ENCODE data around the gene NTN4. TPM values are rescaled to one million over a fixed set of nuclear protein-coding genes. Genes with fewer than 3 reads are reported as not detected.
"Not testable (repeated sequence)": the region's sequence is repeated elsewhere in the genome, so short reads cannot be mapped to it uniquely, and the experiment has no call there.

NTN4 gene
- total and polyA plus RNA-seq, 8 donors = 14.6 to 63.9 (median 21.1) TPM

- ATAC-seq (no peak), DNase-seq (no peak), FAIRE-seq (no peak)
- H3K27me3 ChIP-seq = no peaks in the 10 kb centered on the region
- intact Hi-C loops (cut with DNase I) = no loop called here
- no peak overlapping the region for H3K27ac ChIP-seq
- no peaks in the 10 kb centered on the region for H3K9me3 ChIP-seq
- no peaks in the 10 kb centered on the region for H3K36me3 ChIP-seq
- no peak overlapping the region for H3K4me3 ChIP-seq
- H3K4me1 ChIP-seq = peaks cover 16 to 36% (median 29%) of the 10 kb centered on the region in 3 donors
- no peak for TF ChIP-seq CTCF (IDR thresholded peaks at IDR 0.05)
- WGBS, 2 donors = 94 to 97% methylated on average over 3 of the region's 3 CpGs
These were observed 167.7 kb downstream of the NTN4 start for GRCh38 chr12:95622879-95623278.

DNA sequence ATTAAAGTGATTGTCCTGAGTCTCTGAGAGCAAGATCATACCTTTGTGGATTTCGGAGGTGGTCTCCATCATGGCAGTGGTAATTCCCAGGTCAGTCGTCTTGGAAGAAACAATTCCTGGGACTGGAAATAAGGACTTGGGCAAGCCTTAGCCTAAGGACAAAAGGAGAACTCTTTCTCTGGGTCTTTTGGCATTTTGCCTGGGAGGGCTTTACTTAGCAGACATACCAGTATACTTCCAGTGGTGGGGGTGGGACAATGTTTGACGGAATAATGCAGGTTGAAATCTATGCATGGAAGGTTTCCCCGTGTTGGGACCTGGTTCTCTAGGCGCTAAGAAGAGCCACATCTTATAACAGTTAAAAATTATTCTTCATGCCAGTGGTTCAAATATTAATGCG, 168.8 kb downstream of the NTN4 start:
- ATAC-seq (no peak), FAIRE-seq (no peak), DNase-seq (no peak)
- no peak overlapping the region for H3K27ac ChIP-seq
- peaks cover 8 to 27% (median 20%) of the 10 kb centered on the region in 3 donors for H3K4me1 ChIP-seq
- intact Hi-C loops (cut with DNase I) = no loop called here
- H3K9me3 ChIP-seq = no peaks in the 10 kb centered on the region
- TF ChIP-seq CTCF (IDR thresholded peaks at IDR 0.05) = no peak
- 94 to 96% methylated on average over 6 of the region's 6 CpGs for WGBS, 2 donors
- no peaks in the 10 kb centered on the region for H3K36me3 ChIP-seq
- no peaks in the 10 kb centered on the region for H3K27me3 ChIP-seq
- no peak overlapping the region for H3K4me3 ChIP-seq

DNA sequence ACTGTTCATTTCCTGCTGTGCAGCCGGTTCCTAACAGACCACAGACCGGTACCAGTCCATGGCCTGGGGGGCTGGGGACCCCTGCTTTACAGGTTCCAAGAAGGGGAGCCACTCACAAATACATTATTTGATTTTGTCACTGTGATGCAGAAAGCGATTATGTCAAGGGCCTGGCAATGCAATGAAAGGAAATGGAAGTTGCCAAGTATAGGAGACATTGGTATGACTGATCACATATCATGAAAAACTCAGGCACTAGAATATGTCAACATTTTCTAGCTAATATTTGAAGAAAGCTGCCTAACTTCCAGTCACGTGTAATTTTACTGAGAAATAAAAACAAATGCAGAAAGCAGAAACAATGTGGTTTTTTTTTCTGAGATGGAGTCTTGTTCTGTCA, 170.4 kb downstream of the NTN4 start:
- Histone ChIP-seq H3K27me3 (no peaks in the 10 kb centered on the region), H3K4me3 (no peak overlapping the region), H3K9me3 (no peaks in the 10 kb centered on the region), H3K36me3 (no peaks in the 10 kb centered on the region), H3K27ac (peak overlapping the region in 1 of 4 donors; percentile 17), H3K4me1 (peaks cover under 1 to 19% (median 11%) of the 10 kb centered on the region in 3 donors)
- intact Hi-C loops (cut with DNase I) = no loop called here
- no peak for FAIRE-seq
- no peak for DNase-seq
- WGBS, 2 donors = 38 to 46% methylated on average over 4 of the region's 4 CpGs
- no peak for TF ChIP-seq CTCF (IDR thresholded peaks at IDR 0.05)
- ATAC-seq = no peak

DNA sequence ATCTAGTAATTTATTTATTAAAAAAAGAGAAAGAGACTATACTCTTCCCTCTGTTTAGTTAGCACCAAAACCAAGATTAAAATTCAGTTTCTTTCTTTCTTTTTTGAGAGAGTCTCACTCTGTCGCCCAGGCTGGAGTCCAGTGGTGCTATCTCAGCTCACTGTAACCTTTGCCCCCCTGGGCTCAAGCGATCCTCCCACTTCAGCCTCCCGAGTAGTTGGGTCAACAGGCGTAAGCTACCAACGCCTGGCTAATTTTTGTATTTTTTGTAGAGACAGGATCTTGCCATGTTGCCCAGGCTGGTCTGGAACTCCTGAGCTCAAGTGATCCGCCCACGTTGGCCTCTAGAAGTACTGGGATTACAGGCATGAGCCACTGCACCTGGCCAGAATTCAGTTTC, 174.1 kb downstream of the NTN4 start:
- DNase-seq; FAIRE-seq; H3K36me3 ChIP-seq; ATAC-seq; H3K4me3 ChIP-seq; H3K9me3 ChIP-seq; H3K27me3 ChIP-seq; intact Hi-C loops (cut with DNase I): not testable (repeated sequence)
- peak overlapping the region in 2 of 4 donors; percentile 6 to 50 for H3K27ac ChIP-seq
- H3K4me1 ChIP-seq = peaks cover 7 to 41% (median 20%) of the 10 kb centered on the region in 3 donors
- 66 to 68% methylated on average over 7 of the region's 7 CpGs for WGBS, 2 donors

DNA sequence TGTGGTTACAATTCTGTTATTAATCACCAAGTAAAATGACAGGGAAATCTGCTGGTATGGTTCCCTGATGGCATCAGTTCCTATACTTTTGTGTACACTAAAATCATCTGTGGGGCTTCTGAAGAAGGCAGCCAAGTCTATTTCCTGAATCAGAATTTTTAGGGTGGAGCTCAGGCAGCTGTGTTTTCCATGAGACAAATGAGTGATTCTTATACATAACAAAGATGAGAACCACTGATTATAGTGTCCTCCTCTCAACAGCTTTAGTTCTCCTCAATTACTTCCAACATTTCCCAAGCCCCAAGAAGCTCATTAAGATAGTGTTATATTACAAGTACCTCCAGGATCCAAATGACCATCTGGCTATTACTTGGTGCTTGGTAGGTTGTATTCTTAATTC, 174.8 kb downstream of the NTN4 start:
- intact Hi-C loops (cut with DNase I) = no loop called here
- Histone ChIP-seq H3K27me3 (no peaks in the 10 kb centered on the region), H3K4me1 (peaks cover 7 to 48% (median 22%) of the 10 kb centered on the region in 3 donors), H3K4me3 (no peak overlapping the region), H3K9me3 (no peaks in the 10 kb centered on the region), H3K36me3 (no peaks in the 10 kb centered on the region), H3K27ac (peak overlapping the region in 2 of 4 donors; percentile 6 to 50)
- DNase-seq = no peak
- FAIRE-seq = no peak
- TF ChIP-seq CTCF (IDR thresholded peaks at IDR 0.05) = no peak
- no peak for ATAC-seq

All from pancreas (tissue), 10 donors.